22Rv1 (cell line): ENCODE results near the gene PCDHGA6.

Experiments
- CTCF ChIP-seq: fragments of 450-650 bp; IDR thresholded peaks from 2 replicates; pipeline ENCODE4 v1.5.1; 2017; ENCODE audit warnings: mild to moderate bottlenecking
- ZFX ChIP-seq: fragments of 450-650 bp; IDR thresholded peaks from 2 replicates; pipeline ENCODE4 v1.6.1; 2017; ENCODE audit warnings: antibody characterized with exemption, borderline replicate concordance

- TF ChIP-seq CTCF (peak; percentile 89), ZFX (no peak)
Measured at GRCh38 chr5:141420855-141421488, 47.3 kb downstream of the PCDHGA6 start, which contains the start of gene PCDHGA11.
